ENCODE results near the gene SRC. TPM values are rescaled to one million over a fixed set of nuclear protein-coding genes. Genes with fewer than 3 reads are reported as not detected.

The SRC gene
- total RNA-seq, 4 donors from 2014 or later: 87.0 to 155 (median 130) TPM

GRCh38 chr20:37453288-37453687 is 107.3 kb downstream of the SRC start:
- no peak overlapping the region for H3K27ac ChIP-seq
- no peaks in the 10 kb centered on the region for H3K36me3 ChIP-seq
- DNase-seq: no peak
- H3K9me3 ChIP-seq: peaks cover 0 to 5% of the 10 kb centered on the region in 2 donors
- 49 to 60% methylated on average over 1 to 3 of the region's 3 CpGs for WGBS, 2 donors (ENCODE audit: low coverage in 1 of 2)
- intact Hi-C loops (cut with DNase I; ENCODE audit: low total_unique reads) (no loop called here), in situ Hi-C loops (cut with MboI; ENCODE audit: low pct_ligation_motif_present in 1 of 4, low pct_unique_long_range_greater_than_20kb in 1 of 4, low sequenced_read_pairs in 3 of 4) (no loop called here)
- H3K4me3 ChIP-seq: no peak overlapping the region
- TF ChIP-seq POLR2A (IDR thresholded peaks at IDR 0.05) (no peak), POLR2AphosphoS5 (IDR thresholded peaks at IDR 0.05) (no peak)
- H3K4me1 ChIP-seq: no peaks in the 10 kb centered on the region
- H3K27me3 ChIP-seq: no peaks in the 10 kb centered on the region

GRCh38 chr20:37453836-37454235 is 107.9 kb downstream of the SRC start:
- Histone ChIP-seq H3K9me3 (peaks cover 0 to 5% of the 10 kb centered on the region in 2 donors), H3K27ac (no peak overlapping the region), H3K4me1 (no peaks in the 10 kb centered on the region), H3K27me3 (no peaks in the 10 kb centered on the region), H3K36me3 (no peaks in the 10 kb centered on the region), H3K4me3 (no peak overlapping the region)
- DNase-seq: no peak
- WGBS, 2 donors (ENCODE audit: low coverage in 1 of 2): 86 to 87% methylated on average over 5 of the region's 5 CpGs
- no peak for TF ChIP-seq POLR2A (IDR thresholded peaks at IDR 0.05)
- TF ChIP-seq POLR2AphosphoS5 (IDR thresholded peaks at IDR 0.05): no peak
- TF ChIP-seq CTCF (IDR thresholded peaks at IDR 0.05): no peak
- no peak for TF ChIP-seq EP300 (IDR thresholded peaks at IDR 0.05; ENCODE audit: low read depth)
- intact Hi-C loops (cut with DNase I; ENCODE audit: low total_unique reads) (no loop called here), in situ Hi-C loops (cut with MboI; ENCODE audit: low pct_ligation_motif_present in 1 of 4, low pct_unique_long_range_greater_than_20kb in 1 of 4, low sequenced_read_pairs in 3 of 4) (no loop called here)

GRCh38 chr20:37454636-37455385 is 108.9 kb downstream of the SRC start:
- peaks cover 0 to 5% of the 10 kb centered on the region in 2 donors for H3K9me3 ChIP-seq
- no peak overlapping the region for H3K4me3 ChIP-seq
- TF ChIP-seq EP300 (IDR thresholded peaks at IDR 0.05; ENCODE audit: low read depth) (no peak), POLR2A (IDR thresholded peaks at IDR 0.05) (no peak), CTCF (IDR thresholded peaks at IDR 0.05) (no peak), POLR2AphosphoS5 (IDR thresholded peaks at IDR 0.05) (no peak)
- DNase-seq: no peak
- H3K4me1 ChIP-seq: no peaks in the 10 kb centered on the region
- H3K36me3 ChIP-seq: no peaks in the 10 kb centered on the region
- no peak overlapping the region for H3K27ac ChIP-seq
- intact Hi-C loops (cut with DNase I; ENCODE audit: low total_unique reads) (no loop called here), in situ Hi-C loops (cut with MboI; ENCODE audit: low pct_ligation_motif_present in 1 of 4, low pct_unique_long_range_greater_than_20kb in 1 of 4, low sequenced_read_pairs in 3 of 4) (no loop called here)
- H3K27me3 ChIP-seq: no peaks in the 10 kb centered on the region

Other genes starting within 250 kb of the SRC start
- 100 to 1,000 TPM in 2 of 4 donors, 10 to 100 TPM in 2; 82.3 to 196 (median 105) TPM for gene RPN2, start 166.8 kb upstream of the SRC start, total RNA-seq
- 10 to 100 TPM in 1 of 4 donors, 1 to 10 TPM in 3; 2.2 to 18.0 (median 3.5) TPM for gene MROH8, start 166.6 kb upstream of the SRC start, total RNA-seq
- gene GHRH, start 84.3 kb upstream of the SRC start, total RNA-seq: not detected
- gene MANBAL, start 56.5 kb upstream of the SRC start, total RNA-seq: 10 to 100 TPM in 3 of 4 donors, 1 to 10 TPM in 1; 8.8 to 31.4 (median 21.3) TPM
- gene NNAT, start 175.1 kb downstream of the SRC start, total RNA-seq: 10 to 100 TPM; 11.3 to 33.0 (median 14.3) TPM
- 100 to 1,000 TPM in 3 of 4 donors, 10 to 100 TPM in 1; 80.8 to 283 (median 117) TPM for gene BLCAP, start 181.7 kb downstream of the SRC start, total RNA-seq